HG02943 (cell line): ENCODE results near the gene GTF3C5.
"Not testable (repeated sequence)": the region's sequence is repeated elsewhere in the genome, so short reads cannot be mapped to it uniquely, and the experiment has no call there.

Experiments used
- ATAC-seq: cut with Tn5 transposase; IDR thresholded peaks from one replicate; pipeline ENCODE4 v1.9.1; 2021; ENCODE audit warnings: mild to moderate bottlenecking, low read depth, moderate library complexity; ENCODE audit not compliant: unreplicated experiment

GTF3C5 gene

DNA sequence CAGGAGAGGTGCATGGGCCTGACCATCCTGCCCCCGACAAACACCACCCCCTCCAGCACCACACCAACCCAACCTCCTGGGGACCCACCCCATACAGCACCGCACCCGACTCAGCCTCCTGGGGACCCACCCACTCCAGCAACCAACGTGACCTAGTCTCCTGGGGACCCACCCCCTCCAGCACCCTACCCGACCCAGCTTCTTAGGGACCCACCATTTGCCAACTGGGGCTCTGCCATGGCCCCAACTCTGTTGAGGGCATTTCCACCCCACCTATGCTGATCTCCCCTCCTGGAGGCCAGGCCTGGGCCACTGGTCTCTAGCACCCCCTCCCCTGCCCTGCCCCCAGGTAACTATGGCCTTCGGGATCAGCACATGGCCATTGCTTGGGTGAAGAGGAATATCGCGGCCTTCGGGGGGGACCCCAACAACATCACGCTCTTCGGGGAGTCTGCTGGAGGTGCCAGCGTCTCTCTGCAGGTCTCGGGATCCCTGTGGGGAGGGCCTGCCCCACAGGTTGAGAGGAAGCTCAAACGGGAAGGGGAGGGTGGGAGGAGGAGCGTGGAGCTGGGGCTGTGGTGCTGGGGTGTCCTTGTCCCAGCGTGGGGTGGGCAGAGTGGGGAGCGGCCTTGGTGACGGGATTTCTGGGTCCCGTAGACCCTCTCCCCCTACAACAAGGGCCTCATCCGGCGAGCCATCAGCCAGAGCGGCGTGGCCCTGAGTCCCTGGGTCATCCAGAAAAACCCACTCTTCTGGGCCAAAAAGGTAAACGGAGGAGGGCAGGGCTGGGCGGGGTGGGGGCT is 35.6 kb downstream of the GTF3C5 start:
- ATAC-seq, result no peak

- ATAC-seq, result no peak
Measured at GRCh38 chr9:133067006-133067405, 36.2 kb downstream of the GTF3C5 start.

DNA sequence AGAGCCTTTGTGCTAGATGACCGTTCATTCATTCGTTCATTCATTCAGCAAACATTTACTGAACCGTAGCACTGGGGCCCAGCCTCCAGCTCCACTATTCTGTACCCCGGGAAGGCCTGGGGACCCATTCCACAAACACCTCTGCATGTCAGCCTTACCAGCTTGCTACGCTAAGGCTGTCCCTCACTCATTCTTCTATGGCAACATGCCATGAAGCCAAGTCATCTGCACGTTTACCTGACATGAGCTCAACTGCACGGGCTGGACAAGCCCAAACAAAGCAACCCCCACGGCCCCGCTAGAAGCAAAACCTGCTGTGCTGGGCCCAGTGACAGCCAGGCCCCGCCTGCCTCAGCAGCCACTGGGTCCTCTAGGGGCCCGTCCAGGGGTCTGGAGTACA is 37.0 kb downstream of the GTF3C5 start:
- ATAC-seq, result no peak

- ATAC-seq, result not testable (repeated sequence)
Measured at GRCh38 chr9:133068431-133068830, 37.6 kb downstream of the GTF3C5 start.

- not testable (repeated sequence) for ATAC-seq
Measured at GRCh38 chr9:133070500-133070961, 39.7 kb downstream of the GTF3C5 start.

DNA sequence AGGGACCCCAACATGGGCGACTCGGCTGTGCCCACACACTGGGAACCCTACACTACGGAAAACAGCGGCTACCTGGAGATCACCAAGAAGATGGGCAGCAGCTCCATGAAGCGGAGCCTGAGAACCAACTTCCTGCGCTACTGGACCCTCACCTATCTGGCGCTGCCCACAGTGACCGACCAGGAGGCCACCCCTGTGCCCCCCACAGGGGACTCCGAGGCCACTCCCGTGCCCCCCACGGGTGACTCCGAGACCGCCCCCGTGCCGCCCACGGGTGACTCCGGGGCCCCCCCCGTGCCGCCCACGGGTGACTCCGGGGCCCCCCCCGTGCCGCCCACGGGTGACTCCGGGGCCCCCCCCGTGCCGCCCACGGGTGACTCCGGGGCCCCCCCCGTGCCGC is 40.2 kb downstream of the GTF3C5 start:
- ATAC-seq, result not testable (repeated sequence)

GRCh38 chr9:133071484-133072150 is 40.8 kb downstream of the GTF3C5 start:
- no peak for ATAC-seq

DNA sequence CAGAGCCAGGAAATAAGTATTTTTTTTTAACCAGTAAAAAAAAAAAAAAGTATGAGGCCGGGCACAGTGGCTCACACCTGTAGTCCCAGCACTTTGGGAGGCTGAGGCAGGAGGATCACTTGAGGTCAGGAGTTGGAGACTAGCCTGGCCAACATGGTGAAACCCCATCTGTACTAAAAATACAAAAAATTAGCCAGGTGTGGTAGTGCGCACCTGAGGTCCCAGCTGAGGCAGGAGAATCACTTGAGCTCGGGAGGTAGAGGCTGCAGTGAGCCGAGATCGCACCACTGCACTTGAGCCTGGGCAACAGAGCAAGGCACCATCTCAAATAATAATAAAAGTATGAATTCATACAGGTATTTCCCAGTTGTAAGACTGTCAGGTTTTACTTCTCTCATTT is 41.4 kb downstream of the GTF3C5 start:
- ATAC-seq, result not testable (repeated sequence)

GRCh38 chr9:133073086-133074014 is 42.6 kb downstream of the GTF3C5 start:
- no peak for ATAC-seq

DNA sequence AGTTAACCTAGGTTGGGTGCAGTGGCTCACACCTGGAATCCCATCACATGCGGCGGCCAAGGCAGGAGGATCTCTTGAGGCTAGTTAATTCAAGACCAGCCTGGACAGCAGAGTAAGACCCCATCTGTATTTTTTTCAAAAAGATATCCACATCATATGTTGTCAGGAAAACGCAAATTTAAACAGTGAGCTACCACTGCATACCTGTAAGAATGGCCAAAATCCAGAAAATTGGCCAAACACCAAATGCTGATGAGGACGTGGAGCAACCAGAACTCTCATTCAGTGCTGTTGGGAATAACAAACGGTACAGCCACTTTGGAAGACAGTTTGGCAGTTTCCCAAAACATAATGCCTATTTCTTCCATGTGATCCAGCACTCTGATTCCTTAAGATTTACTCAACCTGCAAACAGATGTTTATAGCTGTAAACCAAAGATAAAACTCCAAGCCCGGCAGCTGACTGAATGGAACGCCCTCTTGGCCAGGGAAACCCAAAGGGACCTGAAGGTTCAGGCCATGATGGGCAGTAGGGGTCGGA is 43.4 kb downstream of the GTF3C5 start:
- no peak for ATAC-seq

- no peak for ATAC-seq
Measured at GRCh38 chr9:133075925-133076630, 45.3 kb downstream of the GTF3C5 start.

DNA sequence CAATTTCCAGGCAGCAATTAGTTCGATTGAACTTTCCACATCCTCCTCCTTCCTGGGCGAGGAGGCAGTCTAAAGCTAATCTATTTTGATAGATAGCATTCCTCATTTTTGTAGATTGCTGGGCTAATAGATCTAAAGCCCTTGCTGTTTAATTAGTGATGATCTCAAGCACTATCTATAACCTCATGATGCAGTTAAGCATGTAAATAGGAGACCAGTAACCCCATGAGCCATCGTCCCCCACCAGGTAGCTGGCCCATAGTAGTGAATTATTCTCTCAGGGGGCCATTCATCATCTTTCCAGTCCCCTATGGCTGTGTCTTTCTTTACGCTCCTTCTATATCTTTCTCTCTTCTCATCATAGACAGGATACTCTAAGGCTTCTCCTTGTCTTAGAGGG is 45.9 kb downstream of the GTF3C5 start:
- no peak for ATAC-seq

- no peak for ATAC-seq
Measured at GRCh38 chr9:133078486-133078885, 47.7 kb downstream of the GTF3C5 start.

DNA sequence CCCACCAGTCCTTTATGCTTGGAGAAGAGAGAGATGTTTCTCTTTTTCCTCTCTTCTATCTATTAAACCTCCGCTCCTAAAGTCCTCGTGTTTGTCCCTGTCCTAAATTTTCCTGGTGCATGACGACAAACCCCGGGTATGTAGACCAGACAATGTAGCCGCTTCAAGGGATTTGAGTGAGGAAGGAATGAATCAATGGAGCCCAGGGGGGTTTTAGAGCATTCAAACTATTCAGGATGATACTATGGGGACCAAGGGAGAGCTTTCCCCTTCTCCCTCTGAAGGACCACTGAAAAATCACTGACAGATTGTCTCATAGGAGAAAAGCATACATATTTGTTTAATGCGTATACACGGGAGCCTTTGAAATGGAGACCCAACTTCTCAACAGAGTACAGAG is 49.4 kb downstream of the GTF3C5 start:
- ATAC-seq, result no peak

GRCh38 chr9:133080786-133081779 is 50.3 kb downstream of the GTF3C5 start:
- not testable (repeated sequence) for ATAC-seq

GRCh38 chr9:133081957-133082644 is 51.3 kb downstream of the GTF3C5 start:
- not testable (repeated sequence) for ATAC-seq

DNA sequence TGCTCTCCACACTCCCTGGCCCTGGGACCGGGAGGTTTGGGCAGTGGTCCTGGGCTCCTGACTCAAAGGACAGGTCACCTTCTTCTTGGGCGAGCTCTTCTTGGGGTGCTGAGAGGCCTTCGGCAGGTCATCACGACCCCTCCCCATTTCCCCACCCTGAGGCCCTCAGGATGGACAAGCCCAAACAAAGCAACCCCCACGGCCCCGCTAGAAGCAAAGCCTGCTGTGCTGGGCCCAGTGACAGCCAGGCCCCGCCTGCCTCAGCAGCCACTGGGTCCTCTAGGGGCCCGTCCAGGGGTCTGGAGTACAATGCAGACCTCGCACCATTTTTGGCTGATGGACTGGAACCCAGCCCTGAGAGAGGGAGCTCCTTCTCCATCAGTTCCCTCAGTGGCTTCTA is 52.9 kb downstream of the GTF3C5 start:
- not testable (repeated sequence) for ATAC-seq

- not testable (repeated sequence) for ATAC-seq
Measured at GRCh38 chr9:133086212-133086860, 55.5 kb downstream of the GTF3C5 start.
